Subcutaneous adipose tissue (tissue), 4 donors: Measurements from ENCODE around the gene DISC1. TPM values are rescaled to one million over a fixed set of nuclear protein-coding genes. Genes with fewer than 3 reads are reported as not detected.

Source experiments
- small RNA-seq: library from RNA; depleted of rRNA; stranded (forward); fragments of <200 nt; gene quantifications from one replicate; pipeline ENCODE3, GENCODE V24; 2016
- total RNA-seq, 4 donors: library from RNA; depleted of rRNA; stranded (reverse); fragments of >200 nt; gene quantifications; one replicate each; pipeline ENCODE4 v1.1.0, GENCODE V29; 2016
- TF ChIP-seq, protein P1 (sequence below): fragments of 450-650 bp; IDR thresholded peaks from one replicate; pipeline ENCODE4 v1.5.1; 2016; ENCODE audit warnings: low read depth, mild to moderate bottlenecking, control low read depth, antibody characterized with exemption, moderate library complexity

Gene DISC1
- total RNA-seq, 4 donors from 2014 or later = 9.8 to 21.6 (median 19.7) TPM

- TF ChIP-seq, protein P1, sequence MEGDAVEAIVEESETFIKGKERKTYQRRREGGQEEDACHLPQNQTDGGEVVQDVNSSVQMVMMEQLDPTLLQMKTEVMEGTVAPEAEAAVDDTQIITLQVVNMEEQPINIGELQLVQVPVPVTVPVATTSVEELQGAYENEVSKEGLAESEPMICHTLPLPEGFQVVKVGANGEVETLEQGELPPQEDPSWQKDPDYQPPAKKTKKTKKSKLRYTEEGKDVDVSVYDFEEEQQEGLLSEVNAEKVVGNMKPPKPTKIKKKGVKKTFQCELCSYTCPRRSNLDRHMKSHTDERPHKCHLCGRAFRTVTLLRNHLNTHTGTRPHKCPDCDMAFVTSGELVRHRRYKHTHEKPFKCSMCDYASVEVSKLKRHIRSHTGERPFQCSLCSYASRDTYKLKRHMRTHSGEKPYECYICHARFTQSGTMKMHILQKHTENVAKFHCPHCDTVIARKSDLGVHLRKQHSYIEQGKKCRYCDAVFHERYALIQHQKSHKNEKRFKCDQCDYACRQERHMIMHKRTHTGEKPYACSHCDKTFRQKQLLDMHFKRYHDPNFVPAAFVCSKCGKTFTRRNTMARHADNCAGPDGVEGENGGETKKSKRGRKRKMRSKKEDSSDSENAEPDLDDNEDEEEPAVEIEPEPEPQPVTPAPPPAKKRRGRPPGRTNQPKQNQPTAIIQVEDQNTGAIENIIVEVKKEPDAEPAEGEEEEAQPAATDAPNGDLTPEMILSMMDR = no peak
Measured at GRCh38 chr1:232084584-232085223, 458.1 kb downstream of the DISC1 start.

GRCh38 chr1:232090816-232091215, 464.2 kb downstream of the DISC1 start:
- TF ChIP-seq, protein P1 = no peak

Small RNA genes lying within 50 kb of the gene (small RNA-seq; reads per million reads assigned to genes)
- gene RF02102 = not detected
- not detected for gene RNU5A-5P

Other genes with a start within 250 kb of the DISC1 start
- gene EGLN1, start 204.5 kb upstream of the DISC1 start, total RNA-seq = 10 to 100 TPM; 30.9 to 50.2 (median 46.5) TPM
- gene TSNAX, start 98.1 kb upstream of the DISC1 start, total RNA-seq = 10 to 100 TPM; 26.8 to 41.0 (median 35.3) TPM